ENCODE data around the gene PRIMA1. TPM values are rescaled to one million over a fixed set of nuclear protein-coding genes. Genes with fewer than 3 reads are reported as not detected.

Gene PRIMA1
- polyA plus RNA-seq, 1 experiment: not detected

DNA sequence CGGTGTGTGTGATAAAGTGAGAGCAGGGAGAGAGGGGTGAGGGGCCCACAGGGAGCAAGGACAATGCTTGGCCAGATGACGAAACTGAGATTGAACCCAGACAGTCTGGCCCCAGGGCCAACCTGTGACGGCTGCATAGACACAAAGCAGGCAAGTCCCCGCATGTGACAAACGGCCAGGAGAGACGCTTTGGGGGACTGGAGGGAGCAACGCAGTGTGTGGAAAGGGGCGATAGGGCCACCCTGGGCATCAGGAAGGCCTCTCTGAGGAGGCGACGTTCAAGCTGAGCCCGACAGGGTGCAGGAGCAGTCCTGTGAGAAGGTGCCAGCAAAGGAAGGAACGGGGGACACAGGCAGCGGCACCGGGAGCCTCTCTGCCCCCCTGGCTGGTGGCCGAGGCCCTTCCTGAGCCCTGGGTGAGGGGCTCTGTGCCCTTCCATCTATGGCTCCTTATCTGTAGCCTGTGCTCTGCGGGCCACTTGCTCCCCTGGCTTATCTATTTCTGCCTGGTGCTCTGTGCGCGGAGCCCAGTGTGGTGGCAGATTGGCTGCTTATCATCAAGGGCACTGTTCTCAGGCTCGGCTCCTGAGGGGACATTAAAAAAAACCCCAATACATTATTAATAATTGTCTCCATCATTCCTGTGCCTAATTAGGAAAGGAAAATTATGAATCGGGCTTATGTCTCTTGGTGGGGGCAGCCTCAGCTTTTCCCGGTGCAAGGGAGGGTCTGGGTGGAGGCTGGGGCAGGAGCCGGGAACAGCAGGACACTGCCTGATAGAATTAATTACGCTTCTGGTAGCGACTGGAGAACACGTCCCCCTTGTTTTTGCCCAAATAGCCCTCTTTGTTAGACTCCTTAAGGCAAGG, 39.8 kb downstream of the PRIMA1 start:
- TF ChIP-seq, protein P1, sequence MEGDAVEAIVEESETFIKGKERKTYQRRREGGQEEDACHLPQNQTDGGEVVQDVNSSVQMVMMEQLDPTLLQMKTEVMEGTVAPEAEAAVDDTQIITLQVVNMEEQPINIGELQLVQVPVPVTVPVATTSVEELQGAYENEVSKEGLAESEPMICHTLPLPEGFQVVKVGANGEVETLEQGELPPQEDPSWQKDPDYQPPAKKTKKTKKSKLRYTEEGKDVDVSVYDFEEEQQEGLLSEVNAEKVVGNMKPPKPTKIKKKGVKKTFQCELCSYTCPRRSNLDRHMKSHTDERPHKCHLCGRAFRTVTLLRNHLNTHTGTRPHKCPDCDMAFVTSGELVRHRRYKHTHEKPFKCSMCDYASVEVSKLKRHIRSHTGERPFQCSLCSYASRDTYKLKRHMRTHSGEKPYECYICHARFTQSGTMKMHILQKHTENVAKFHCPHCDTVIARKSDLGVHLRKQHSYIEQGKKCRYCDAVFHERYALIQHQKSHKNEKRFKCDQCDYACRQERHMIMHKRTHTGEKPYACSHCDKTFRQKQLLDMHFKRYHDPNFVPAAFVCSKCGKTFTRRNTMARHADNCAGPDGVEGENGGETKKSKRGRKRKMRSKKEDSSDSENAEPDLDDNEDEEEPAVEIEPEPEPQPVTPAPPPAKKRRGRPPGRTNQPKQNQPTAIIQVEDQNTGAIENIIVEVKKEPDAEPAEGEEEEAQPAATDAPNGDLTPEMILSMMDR (IDR thresholded peaks at IDR 0.05; ENCODE audit: insufficient read depth, low read depth, low read length): no peak
- H3K36me3 ChIP-seq (ENCODE audit: control insufficient read depth, insufficient read depth, low read length): no peaks in the 10 kb centered on the region
- CTCF ChIA-PET: no interaction called here
- DNase-seq (ENCODE audit: low read depth): no peak
- POLR2A ChIA-PET: no interaction called here
- no peak overlapping the region for H3K4me3 ChIP-seq (ENCODE audit: low read depth, low read length)
- no peaks in the 10 kb centered on the region for H3K27me3 ChIP-seq (ENCODE audit: control insufficient read depth, insufficient read depth, low read length)

GRCh38 chr14:93747560-93747959, 40.7 kb downstream of the PRIMA1 start:
- ChIA-PET POLR2A (no interaction called here), CTCF (no interaction called here)
- Histone ChIP-seq H3K27me3 (ENCODE audit: control insufficient read depth, insufficient read depth, low read length) (no peaks in the 10 kb centered on the region), H3K4me3 (ENCODE audit: low read depth, low read length) (no peak overlapping the region), H3K36me3 (ENCODE audit: control insufficient read depth, insufficient read depth, low read length) (no peaks in the 10 kb centered on the region)
- TF ChIP-seq, protein P1 (IDR thresholded peaks at IDR 0.05; ENCODE audit: insufficient read depth, low read depth, low read length): no peak
- no peak for DNase-seq (ENCODE audit: low read depth)

DNA sequence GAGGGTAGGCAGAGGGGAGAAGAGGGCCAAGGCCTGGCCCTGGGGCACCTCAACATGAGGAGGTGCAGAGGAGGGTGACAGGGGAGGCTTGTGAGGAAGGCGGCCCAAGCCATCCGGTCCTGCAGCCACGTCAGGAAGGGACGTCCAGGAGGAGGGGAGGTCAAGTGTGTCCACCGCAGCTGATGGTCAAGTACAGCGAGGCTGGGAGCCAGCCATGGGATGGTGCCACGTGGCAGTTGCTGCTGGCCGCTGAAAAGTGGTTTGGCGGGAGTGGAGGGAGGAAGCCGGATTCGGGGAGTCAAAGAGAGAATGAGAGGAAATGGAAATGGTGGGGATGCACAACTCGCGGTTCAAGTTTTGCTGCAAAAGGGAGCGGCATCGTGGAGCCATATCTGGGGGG, 41.2 kb downstream of the PRIMA1 start:
- ChIA-PET CTCF (no interaction called here), POLR2A (no interaction called here)
- Histone ChIP-seq H3K27me3 (ENCODE audit: control insufficient read depth, insufficient read depth, low read length) (no peaks in the 10 kb centered on the region), H3K36me3 (ENCODE audit: control insufficient read depth, insufficient read depth, low read length) (no peaks in the 10 kb centered on the region), H3K4me3 (ENCODE audit: low read depth, low read length) (no peak overlapping the region)
- no peak for DNase-seq (ENCODE audit: low read depth)
- TF ChIP-seq, protein P1 (IDR thresholded peaks at IDR 0.05; ENCODE audit: insufficient read depth, low read depth, low read length): no peak

DNA sequence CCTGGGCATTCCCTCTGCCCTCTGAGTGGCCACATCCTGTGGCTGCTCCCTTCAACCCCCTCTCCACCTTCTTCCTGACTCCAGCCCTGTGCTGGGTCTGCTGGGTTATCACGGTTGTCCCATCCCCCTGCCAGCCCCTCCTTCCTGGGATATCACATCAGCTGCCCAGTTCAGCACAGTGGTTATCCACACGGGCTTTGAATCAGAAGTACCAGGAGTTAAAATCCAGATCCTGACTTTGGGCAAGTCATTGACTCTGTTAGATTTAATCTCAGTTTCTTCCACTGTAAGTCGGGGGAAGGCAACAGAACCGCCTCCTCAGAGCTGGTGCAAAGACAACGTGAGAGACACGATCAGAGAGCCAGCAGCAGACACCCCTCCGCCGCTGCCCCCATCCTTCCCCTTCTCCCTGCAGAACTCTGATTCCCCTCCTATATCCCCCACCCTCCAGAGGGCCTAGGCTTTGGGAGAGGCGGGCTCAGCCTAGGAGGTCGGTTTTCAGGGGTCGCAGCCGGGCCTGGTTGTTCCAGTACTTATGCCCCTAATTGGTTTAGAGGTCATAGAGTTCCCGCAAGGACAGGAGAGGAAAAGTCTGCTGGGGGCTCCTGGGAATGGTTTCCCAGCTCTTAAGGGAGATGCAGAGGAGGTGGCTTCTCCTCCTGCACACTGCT, 42.5 kb downstream of the PRIMA1 start:
- DNase-seq (ENCODE audit: low read depth): no peak
- no peak overlapping the region for H3K4me3 ChIP-seq (ENCODE audit: low read depth, low read length)
- POLR2A ChIA-PET: no interaction called here

DNA sequence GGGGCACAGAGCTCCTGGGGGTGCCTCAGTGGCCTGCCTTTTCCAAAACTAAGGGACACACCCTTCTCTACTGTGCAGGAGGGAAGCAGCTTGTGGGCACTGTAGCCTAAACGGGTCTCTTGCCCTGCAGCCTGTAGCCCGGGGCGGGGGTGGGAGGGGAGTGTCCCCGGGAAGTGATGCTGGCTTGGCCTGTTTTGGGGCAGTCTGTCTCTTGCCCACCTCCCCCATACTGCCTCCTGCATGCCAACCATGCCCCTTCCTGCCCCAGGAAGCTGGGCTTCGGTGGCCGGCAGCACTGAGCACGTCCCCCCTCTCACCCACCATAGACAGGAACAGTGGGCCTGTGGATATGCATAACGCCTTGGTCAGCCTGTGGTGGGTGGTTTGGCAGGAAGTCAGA, 43.4 kb downstream of the PRIMA1 start:
- H3K27me3 ChIP-seq (ENCODE audit: control insufficient read depth, insufficient read depth, low read length): no peaks in the 10 kb centered on the region
- no peak overlapping the region for H3K4me3 ChIP-seq (ENCODE audit: low read depth, low read length)
- CTCF ChIA-PET: no interaction called here
- no peak for DNase-seq (ENCODE audit: low read depth)
- POLR2A ChIA-PET: no interaction called here
- H3K36me3 ChIP-seq (ENCODE audit: control insufficient read depth, insufficient read depth, low read length): no peaks in the 10 kb centered on the region
- TF ChIP-seq, protein P1 (IDR thresholded peaks at IDR 0.05; ENCODE audit: insufficient read depth, low read depth, low read length): no peak

More for the DNA sequence above, 42.5 kb downstream of the PRIMA1 start:
- TF ChIP-seq, protein P1 (IDR thresholded peaks at IDR 0.05; ENCODE audit: insufficient read depth, low read depth, low read length): no peak
- CTCF ChIA-PET: no interaction called here
- H3K27me3 ChIP-seq (ENCODE audit: control insufficient read depth, insufficient read depth, low read length): no peaks in the 10 kb centered on the region
- no peaks in the 10 kb centered on the region for H3K36me3 ChIP-seq (ENCODE audit: control insufficient read depth, insufficient read depth, low read length)
